ENCODE measurements around the gene NUMB.

NUMB gene

GRCh38 chr14:73232984-73233383, 225.4 kb downstream of the NUMB start:
- no peak for DNase-seq (ENCODE audit: low read depth)

- no peak for DNase-seq (ENCODE audit: low read depth)
These were observed 226.1 kb downstream of the NUMB start for GRCh38 chr14:73231981-73232851.

DNA sequence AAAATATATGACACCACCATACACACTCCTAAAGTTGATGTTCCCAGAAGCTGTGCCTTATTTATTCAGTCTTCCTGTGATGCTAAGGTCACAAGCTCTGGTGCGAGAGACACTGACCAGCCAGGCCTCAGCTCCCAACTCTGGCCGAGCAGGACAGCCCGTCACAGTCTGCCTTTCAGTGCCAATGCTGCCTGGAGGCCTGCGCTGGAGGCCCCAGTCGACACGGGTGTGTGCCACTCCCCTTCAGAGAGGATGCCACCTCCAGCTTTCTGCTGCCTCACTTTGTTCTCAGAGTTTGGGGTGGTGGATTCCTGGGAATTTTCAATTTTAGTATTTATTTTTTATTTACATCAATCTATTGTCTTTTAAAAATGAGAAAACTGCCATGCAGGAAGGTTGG, 228.3 kb downstream of the NUMB start:
- no peak for DNase-seq (ENCODE audit: low read depth)

GRCh38 chr14:73227812-73228781, 230.2 kb downstream of the NUMB start:
- no peak for DNase-seq (ENCODE audit: low read depth)

GRCh38 chr14:73225496-73225895, 232.8 kb downstream of the NUMB start:
- no peak for DNase-seq (ENCODE audit: low read depth)

Measured in activated gamma-delta T cell treated with anti-CD3 and anti-CD28 coated beads, Interleukin-2, amount 50 U/mL, for 16 hours (primary cell).